ENCODE data around the gene PDE6H.

DNA sequence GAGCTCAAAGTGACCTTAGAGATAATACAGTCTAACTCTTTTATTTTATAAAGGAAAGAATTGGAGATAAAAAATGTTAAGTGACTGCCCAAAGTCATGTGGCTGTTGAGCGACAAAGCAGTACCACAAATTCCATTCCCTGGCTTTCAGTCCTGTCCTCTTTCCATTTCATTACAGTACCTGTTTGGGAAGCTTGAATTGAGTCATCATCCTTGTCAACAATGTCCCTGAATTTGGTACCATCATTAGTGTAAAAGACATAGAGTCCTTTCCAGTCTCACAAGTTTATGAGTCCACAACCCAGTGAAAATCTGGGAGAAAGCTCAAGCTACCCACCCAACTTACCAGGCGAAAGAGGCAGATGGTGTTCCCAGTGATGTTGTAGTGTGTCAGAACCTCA, 38.3 kb upstream of the PDE6H start:
- TF ChIP-seq, protein P1, sequence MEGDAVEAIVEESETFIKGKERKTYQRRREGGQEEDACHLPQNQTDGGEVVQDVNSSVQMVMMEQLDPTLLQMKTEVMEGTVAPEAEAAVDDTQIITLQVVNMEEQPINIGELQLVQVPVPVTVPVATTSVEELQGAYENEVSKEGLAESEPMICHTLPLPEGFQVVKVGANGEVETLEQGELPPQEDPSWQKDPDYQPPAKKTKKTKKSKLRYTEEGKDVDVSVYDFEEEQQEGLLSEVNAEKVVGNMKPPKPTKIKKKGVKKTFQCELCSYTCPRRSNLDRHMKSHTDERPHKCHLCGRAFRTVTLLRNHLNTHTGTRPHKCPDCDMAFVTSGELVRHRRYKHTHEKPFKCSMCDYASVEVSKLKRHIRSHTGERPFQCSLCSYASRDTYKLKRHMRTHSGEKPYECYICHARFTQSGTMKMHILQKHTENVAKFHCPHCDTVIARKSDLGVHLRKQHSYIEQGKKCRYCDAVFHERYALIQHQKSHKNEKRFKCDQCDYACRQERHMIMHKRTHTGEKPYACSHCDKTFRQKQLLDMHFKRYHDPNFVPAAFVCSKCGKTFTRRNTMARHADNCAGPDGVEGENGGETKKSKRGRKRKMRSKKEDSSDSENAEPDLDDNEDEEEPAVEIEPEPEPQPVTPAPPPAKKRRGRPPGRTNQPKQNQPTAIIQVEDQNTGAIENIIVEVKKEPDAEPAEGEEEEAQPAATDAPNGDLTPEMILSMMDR (IDR thresholded peaks at IDR 0.05) = no peak
- no peak for TF ChIP-seq ZFX (IDR thresholded peaks at IDR 0.05; ENCODE audit: borderline replicate concordance)

Data from 22Rv1 (cell line).